GM18499 (cell line): ENCODE measurements around the gene YOD1.

Source experiments
- ATAC-seq: cut with Tn5 transposase; IDR thresholded peaks from one replicate; pipeline ENCODE4 v1.9.1; 2021; ENCODE audit warnings: moderate number of reproducible peaks; ENCODE audit not compliant: insufficient read depth, unreplicated experiment

YOD1 gene

GRCh38 chr1:207051191-207051943, at the start of gene YOD1:
Gene YOD1 (minus strand): TSS chr1:207051208. CDS start chr1:207051030, 178 bp downstream.
- ATAC-seq = no peak

- ATAC-seq = no peak
These were observed 46.9 kb upstream of the YOD1 start for GRCh38 chr1:207097871-207098324.

- no peak for ATAC-seq
These were observed 42.9 kb upstream of the YOD1 start for GRCh38 chr1:207093944-207094343.

GRCh38 chr1:207091200-207091908, 40.3 kb upstream of the YOD1 start:
- ATAC-seq = no peak

GRCh38 chr1:207089627-207090355, 38.8 kb upstream of the YOD1 start:
- no peak for ATAC-seq

- no peak for ATAC-seq
These were observed 38.0 kb upstream of the YOD1 start, which contains the start of gene C4BPB for GRCh38 chr1:207088701-207089626. Gene C4BPB (plus strand): TSS chr1:207088860. CDS start chr1:207089532, 672 bp downstream.

GRCh38 chr1:207088161-207088560, 37.2 kb upstream of the YOD1 start:
- no peak for ATAC-seq

- no peak for ATAC-seq
These were observed 34.9 kb upstream of the YOD1 start for GRCh38 chr1:207085887-207086286.

GRCh38 chr1:207084701-207085180, 33.7 kb upstream of the YOD1 start:
- ATAC-seq = no peak

- no peak for ATAC-seq
These were observed 33.2 kb upstream of the YOD1 start for GRCh38 chr1:207084232-207084631.

- ATAC-seq = no peak
These were observed 30.8 kb upstream of the YOD1 start for GRCh38 chr1:207081806-207082205.

GRCh38 chr1:207081088-207081487, 30.1 kb upstream of the YOD1 start:
- no peak for ATAC-seq

GRCh38 chr1:207079706-207080241, 28.8 kb upstream of the YOD1 start:
- no peak for ATAC-seq

- no peak for ATAC-seq
These were observed 27.6 kb upstream of the YOD1 start for GRCh38 chr1:207078578-207079132.

- no peak for ATAC-seq
These were observed 26.7 kb upstream of the YOD1 start for GRCh38 chr1:207077470-207078377.

- no peak for ATAC-seq
These were observed 26.0 kb upstream of the YOD1 start for GRCh38 chr1:207077012-207077411.

- no peak for ATAC-seq
These were observed 25.4 kb upstream of the YOD1 start for GRCh38 chr1:207076181-207076955.
